Measurements from ENCODE around the gene ACTL7A.

DNA sequence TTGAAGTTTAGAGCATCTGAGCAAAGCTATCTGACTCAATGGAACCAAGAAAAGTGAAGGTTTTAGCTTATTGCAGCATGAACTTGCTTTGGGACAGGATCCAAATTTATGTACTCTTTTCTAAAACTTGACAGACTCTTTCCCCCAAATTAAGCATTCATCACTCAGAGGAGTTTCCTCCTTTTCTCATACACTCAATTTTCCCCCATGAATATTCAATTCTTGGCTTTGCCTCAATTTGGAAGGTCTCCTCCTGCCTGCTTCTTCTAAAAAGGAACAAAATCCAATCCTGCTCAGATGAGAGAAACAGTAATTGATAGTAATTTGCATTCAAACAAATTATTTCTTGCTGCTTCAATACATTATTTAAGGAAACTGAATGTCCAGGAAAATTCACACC is 5.0 kb downstream of the ACTL7A start:
- TF ChIP-seq POLR2A (IDR thresholded peaks at IDR 0.05) (no peak), EP300 (IDR thresholded peaks at IDR 0.05) (no peak)
- TF ChIP-seq, protein P1, sequence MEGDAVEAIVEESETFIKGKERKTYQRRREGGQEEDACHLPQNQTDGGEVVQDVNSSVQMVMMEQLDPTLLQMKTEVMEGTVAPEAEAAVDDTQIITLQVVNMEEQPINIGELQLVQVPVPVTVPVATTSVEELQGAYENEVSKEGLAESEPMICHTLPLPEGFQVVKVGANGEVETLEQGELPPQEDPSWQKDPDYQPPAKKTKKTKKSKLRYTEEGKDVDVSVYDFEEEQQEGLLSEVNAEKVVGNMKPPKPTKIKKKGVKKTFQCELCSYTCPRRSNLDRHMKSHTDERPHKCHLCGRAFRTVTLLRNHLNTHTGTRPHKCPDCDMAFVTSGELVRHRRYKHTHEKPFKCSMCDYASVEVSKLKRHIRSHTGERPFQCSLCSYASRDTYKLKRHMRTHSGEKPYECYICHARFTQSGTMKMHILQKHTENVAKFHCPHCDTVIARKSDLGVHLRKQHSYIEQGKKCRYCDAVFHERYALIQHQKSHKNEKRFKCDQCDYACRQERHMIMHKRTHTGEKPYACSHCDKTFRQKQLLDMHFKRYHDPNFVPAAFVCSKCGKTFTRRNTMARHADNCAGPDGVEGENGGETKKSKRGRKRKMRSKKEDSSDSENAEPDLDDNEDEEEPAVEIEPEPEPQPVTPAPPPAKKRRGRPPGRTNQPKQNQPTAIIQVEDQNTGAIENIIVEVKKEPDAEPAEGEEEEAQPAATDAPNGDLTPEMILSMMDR (IDR thresholded peaks at IDR 0.05), result no peak
